ENCODE results near the gene SPATS2L. TPM values are rescaled to one million over a fixed set of nuclear protein-coding genes. Genes with fewer than 3 reads are reported as not detected.

Gene SPATS2L
- total and polyA plus RNA-seq, 2 of the 13 experiments (the other 11 are each of a cell fraction or from before 2014, with no cell fraction given) = 154 to 212 TPM

DNA sequence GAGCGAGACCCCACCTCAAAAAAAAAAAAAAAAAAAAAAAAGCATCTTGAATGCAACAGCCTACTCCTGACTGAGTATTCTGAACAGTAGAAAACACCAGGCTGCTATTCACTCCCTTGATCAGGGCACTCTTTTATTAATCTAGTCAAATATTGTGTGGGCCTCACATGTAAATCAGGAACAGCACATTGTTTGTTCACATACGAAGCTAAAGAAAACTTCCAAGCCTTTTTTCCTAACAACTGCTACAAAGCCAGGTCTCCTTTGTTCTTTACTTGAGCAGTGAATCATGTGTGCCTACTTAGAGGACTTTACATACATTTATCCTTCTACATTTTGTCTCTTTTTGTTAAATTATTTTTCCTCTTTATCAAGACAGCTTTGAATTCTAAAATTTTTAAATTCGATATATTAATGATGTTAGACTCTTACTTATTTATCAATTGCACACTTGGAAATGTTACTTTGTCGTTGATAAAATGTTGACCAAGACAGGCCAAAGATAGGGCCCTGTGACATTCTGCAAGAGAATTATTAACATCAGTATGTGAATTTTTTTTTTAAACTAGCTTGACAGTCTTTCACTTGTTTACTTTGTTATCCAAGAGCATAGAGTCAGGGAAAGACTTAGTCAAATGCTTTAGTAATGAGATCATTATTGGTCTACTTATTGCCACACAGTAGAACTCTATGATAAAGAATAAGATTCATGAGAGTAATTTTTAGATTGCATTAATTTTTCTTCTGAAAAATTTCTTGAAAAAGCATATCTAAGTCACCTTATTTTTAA, 13.2 kb downstream of the SPATS2L start (continued):
- TF ChIP-seq, protein P1, sequence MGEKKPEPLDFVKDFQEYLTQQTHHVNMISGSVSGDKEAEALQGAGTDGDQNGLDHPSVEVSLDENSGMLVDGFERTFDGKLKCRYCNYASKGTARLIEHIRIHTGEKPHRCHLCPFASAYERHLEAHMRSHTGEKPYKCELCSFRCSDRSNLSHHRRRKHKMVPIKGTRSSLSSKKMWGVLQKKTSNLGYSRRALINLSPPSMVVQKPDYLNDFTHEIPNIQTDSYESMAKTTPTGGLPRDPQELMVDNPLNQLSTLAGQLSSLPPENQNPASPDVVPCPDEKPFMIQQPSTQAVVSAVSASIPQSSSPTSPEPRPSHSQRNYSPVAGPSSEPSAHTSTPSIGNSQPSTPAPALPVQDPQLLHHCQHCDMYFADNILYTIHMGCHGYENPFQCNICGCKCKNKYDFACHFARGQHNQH (CRISPR knock-in tag; IDR thresholded peaks at IDR 0.05) = peak; percentile 23; the same call in 1 of the 2 replicates
- TF ChIP-seq NKX3-1 (CRISPR knock-in tag; IDR thresholded peaks at IDR 0.05) (no peak), POGZ (CRISPR knock-in tag; IDR thresholded peaks at IDR 0.05) (0 out of 2 replicates have a peak, but pooled peaks have one; percentile 58), U2AF2 (IDR thresholded peaks at IDR 0.05; ENCODE audit: low read depth, low read length) (no peak), JDP2 (CRISPR knock-in tag; IDR thresholded peaks at IDR 0.05; ENCODE audit: borderline replicate concordance) (no peak), NFE2L1 (CRISPR knock-in tag; IDR thresholded peaks at IDR 0.05; ENCODE audit: borderline replicate concordance) (no peak), ZNF124 (CRISPR knock-in tag; IDR thresholded peaks at IDR 0.05) (no peak), ZNF17 (CRISPR knock-in tag; IDR thresholded peaks at IDR 0.05) (no peak), FOXA3 (CRISPR knock-in tag; IDR thresholded peaks at IDR 0.05) (peak; percentile 98)
- TF ChIP-seq, protein P2, sequence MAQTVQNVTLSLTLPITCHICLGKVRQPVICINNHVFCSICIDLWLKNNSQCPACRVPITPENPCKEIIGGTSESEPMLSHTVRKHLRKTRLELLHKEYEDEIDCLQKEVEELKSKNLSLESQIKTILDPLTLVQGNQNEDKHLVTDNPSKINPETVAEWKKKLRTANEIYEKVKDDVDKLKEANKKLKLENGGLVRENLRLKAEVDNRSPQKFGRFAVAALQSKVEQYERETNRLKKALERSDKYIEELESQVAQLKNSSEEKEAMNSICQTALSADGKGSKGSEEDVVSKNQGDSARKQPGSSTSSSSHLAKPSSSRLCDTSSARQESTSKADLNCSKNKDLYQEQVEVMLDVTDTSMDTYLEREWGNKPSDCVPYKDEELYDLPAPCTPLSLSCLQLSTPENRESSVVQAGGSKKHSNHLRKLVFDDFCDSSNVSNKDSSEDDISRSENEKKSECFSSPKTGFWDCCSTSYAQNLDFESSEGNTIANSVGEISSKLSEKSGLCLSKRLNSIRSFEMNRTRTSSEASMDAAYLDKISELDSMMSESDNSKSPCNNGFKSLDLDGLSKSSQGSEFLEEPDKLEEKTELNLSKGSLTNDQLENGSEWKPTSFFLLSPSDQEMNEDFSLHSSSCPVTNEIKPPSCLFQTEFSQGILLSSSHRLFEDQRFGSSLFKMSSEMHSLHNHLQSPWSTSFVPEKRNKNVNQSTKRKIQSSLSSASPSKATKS (CRISPR knock-in tag; IDR thresholded peaks at IDR 0.05) = no peak
- TF ChIP-seq, protein P3, sequence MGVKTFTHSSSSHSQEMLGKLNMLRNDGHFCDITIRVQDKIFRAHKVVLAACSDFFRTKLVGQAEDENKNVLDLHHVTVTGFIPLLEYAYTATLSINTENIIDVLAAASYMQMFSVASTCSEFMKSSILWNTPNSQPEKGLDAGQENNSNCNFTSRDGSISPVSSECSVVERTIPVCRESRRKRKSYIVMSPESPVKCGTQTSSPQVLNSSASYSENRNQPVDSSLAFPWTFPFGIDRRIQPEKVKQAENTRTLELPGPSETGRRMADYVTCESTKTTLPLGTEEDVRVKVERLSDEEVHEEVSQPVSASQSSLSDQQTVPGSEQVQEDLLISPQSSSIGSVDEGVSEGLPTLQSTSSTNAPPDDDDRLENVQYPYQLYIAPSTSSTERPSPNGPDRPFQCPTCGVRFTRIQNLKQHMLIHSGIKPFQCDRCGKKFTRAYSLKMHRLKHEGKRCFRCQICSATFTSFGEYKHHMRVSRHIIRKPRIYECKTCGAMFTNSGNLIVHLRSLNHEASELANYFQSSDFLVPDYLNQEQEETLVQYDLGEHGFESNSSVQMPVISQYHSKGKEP (CRISPR knock-in tag; IDR thresholded peaks at IDR 0.05) = no peak
- TF ChIP-seq, protein P4, sequence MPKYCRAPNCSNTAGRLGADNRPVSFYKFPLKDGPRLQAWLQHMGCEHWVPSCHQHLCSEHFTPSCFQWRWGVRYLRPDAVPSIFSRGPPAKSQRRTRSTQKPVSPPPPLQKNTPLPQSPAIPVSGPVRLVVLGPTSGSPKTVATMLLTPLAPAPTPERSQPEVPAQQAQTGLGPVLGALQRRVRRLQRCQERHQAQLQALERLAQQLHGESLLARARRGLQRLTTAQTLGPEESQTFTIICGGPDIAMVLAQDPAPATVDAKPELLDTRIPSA (CRISPR knock-in tag; IDR thresholded peaks at IDR 0.05; ENCODE audit: borderline replicate concordance) = no peak
- TF ChIP-seq, protein P5, sequence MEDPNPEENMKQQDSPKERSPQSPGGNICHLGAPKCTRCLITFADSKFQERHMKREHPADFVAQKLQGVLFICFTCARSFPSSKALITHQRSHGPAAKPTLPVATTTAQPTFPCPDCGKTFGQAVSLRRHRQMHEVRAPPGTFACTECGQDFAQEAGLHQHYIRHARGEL (CRISPR knock-in tag; IDR thresholded peaks at IDR 0.05) = no peak
- TF ChIP-seq, protein P6, sequence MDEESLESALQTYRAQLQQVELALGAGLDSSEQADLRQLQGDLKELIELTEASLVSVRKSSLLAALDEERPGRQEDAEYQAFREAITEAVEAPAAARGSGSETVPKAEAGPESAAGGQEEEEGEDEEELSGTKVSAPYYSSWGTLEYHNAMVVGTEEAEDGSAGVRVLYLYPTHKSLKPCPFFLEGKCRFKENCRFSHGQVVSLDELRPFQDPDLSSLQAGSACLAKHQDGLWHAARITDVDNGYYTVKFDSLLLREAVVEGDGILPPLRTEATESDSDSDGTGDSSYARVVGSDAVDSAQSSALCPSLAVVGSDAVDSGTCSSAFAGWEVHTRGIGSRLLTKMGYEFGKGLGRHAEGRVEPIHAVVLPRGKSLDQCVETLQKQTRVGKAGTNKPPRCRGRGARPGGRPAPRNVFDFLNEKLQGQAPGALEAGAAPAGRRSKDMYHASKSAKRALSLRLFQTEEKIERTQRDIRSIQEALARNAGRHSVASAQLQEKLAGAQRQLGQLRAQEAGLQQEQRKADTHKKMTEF (CRISPR knock-in tag; IDR thresholded peaks at IDR 0.05) = peak; percentile 67; the same call in 1 of the 2 replicates
- TF ChIP-seq, protein P7, sequence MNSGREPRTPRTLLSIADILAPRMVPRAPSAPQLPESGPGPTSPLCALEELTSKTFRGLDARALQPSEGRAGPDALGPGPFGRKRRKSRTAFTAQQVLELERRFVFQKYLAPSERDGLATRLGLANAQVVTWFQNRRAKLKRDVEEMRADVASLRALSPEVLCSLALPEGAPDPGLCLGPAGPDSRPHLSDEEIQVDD (CRISPR knock-in tag; IDR thresholded peaks at IDR 0.05; ENCODE audit: borderline replicate concordance) = no peak
- TF ChIP-seq, protein P8, sequence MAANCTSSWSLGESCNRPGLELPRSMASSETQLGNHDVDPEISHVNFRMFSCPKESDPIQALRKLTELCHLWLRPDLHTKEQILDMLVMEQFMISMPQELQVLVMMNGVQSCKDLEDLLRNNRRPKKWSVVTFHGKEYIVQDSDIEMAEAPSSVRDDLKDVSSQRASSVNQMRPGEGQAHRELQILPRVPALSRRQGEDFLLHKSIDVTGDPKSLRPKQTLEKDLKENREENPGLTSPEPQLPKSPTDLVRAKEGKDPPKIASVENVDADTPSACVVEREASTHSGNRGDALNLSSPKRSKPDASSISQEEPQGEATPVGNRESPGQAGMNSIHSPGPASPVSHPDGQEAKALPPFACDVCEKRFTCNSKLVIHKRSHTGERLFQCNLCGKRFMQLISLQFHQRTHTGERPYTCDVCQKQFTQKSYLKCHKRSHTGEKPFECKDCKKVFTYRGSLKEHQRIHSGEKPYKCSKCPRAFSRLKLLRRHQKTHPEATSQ (CRISPR knock-in tag; IDR thresholded peaks at IDR 0.05; ENCODE audit: borderline replicate concordance) = no peak
